CD14-positive monocyte (primary cell): ENCODE results near the gene CTDNEP1. TPM values are rescaled to one million over a fixed set of nuclear protein-coding genes. Genes with fewer than 3 reads are reported as not detected.

Experiments
- DNase-seq, 3 donors: peaks; one replicate each; pipeline ENCODE4 v3.0.0-alpha.2; 2011 to 2022
- H2AFZ ChIP-seq: 2 replicates; pipeline ENCODE4 v1.6.0; 2012; ENCODE audit warnings: mild to moderate bottlenecking, low read depth, low read length, inconsistent platforms; ENCODE audit not compliant: insufficient read depth, poor library complexity, severe bottlenecking
- H3K27ac ChIP-seq, 2 donors: 1 replicate in 1 of 2; 2 replicates in 1 of 2; pipeline ENCODE4 v1.5.1; 2012 to 2013; ENCODE audit warnings: low read length in 2 of 2, control low read depth in 1 of 2, inconsistent platforms in 1 of 2, low read depth in 1 of 2, mild to moderate bottlenecking in 1 of 2
- H3K27me3 ChIP-seq, 2 donors: one replicate each; pipeline versions ENCODE4 v1.6.0 to v1.6.1; 2011 to 2013; ENCODE audit warnings: low read length in 2 of 2; ENCODE audit not compliant: control insufficient read depth in 2 of 2, insufficient read depth in 2 of 2
- H3K36me3 ChIP-seq, 2 donors: replicated peaks in 1 of 2; 1 replicate in 1 of 2; 2 replicates in 1 of 2; pipeline versions ENCODE4 v1.5.1 to v1.6.1; 2012 to 2013; ENCODE audit warnings: low read length in 2 of 2, control low read depth in 1 of 2, inconsistent platforms in 1 of 2, mild to moderate bottlenecking in 1 of 2; ENCODE audit not compliant: insufficient read depth in 2 of 2, control insufficient read depth in 1 of 2
- H3K4me1 ChIP-seq, 2 donors: 1 replicate in 1 of 2; 2 replicates in 1 of 2; pipeline versions ENCODE4 v1.5.1 to v1.6.1; 2012 to 2013; ENCODE audit warnings: low read length in 2 of 2, control low read depth in 1 of 2, inconsistent platforms in 1 of 2, mild to moderate bottlenecking in 1 of 2, moderate library complexity in 1 of 2; ENCODE audit not compliant: insufficient read depth in 2 of 2, control insufficient read depth in 1 of 2
- H3K4me2 ChIP-seq: replicated peaks from 2 replicates; pipeline ENCODE3; 2012; ENCODE audit warnings: low read length, moderate library complexity, mild to moderate bottlenecking; ENCODE audit not compliant: poor library complexity, severe bottlenecking; ENCODE audit errors: extremely low read depth
- H3K4me3 ChIP-seq, 3 experiments: fragments of 200-600 bp in 1 of 3; sonication (generic) in 1 of 3; replicated peaks in 1 of 3; 1 replicate in 2 of 3; 2 replicates in 1 of 3; pipeline ENCODE4 v1.5.1; 2011 to 2013; ENCODE audit warnings: low read length in 3 of 3, mild to moderate bottlenecking in 3 of 3, control low read depth in 2 of 3, low read depth in 2 of 3, inconsistent platforms in 1 of 3, moderate library complexity in 1 of 3
- H3K79me2 ChIP-seq: 2 replicates; pipeline ENCODE4 v1.6.0; 2012; ENCODE audit warnings: mild to moderate bottlenecking, control low read depth, inconsistent platforms, low read length, moderate library complexity; ENCODE audit not compliant: insufficient read depth
- H3K9ac ChIP-seq: 2 replicates; pipeline ENCODE4 v1.6.0; 2017; ENCODE audit warnings: low read length, mild to moderate bottlenecking; ENCODE audit not compliant: insufficient read depth, poor library complexity, severe bottlenecking
- H3K9me3 ChIP-seq, 2 donors: replicated peaks in 1 of 2; 1 replicate in 1 of 2; 2 replicates in 1 of 2; pipeline versions ENCODE4 v1.5.1 to v1.6.1; 2012 to 2013; ENCODE audit warnings: low read length in 2 of 2, control low read depth in 1 of 2; ENCODE audit not compliant: control insufficient read depth in 1 of 2, insufficient read depth in 1 of 2
- H4K20me1 ChIP-seq: 2 replicates; pipeline ENCODE4 v1.6.0; 2012; ENCODE audit warnings: mild to moderate bottlenecking, low read length, control low read depth, moderate library complexity; ENCODE audit not compliant: insufficient read depth
- H3K27ac Mint-ChIP-seq, 7 donors: one replicate each; pipeline ENCODE4 v1.8.0; 2020; ENCODE audit warnings: mild to moderate bottlenecking in 7 of 7, mixed read lengths in 7 of 7, moderate library complexity in 6 of 7, inconsistent platforms in 2 of 7
- H3K27me3 Mint-ChIP-seq, 3 donors: one replicate each; pipeline ENCODE4 v1.8.0; 2021 to 2022; ENCODE audit warnings: low read depth in 3 of 3, mild to moderate bottlenecking in 3 of 3, mixed read lengths in 3 of 3, moderate library complexity in 3 of 3, inconsistent platforms in 1 of 3
- H3K36me3 Mint-ChIP-seq, 2 donors: one replicate each; pipeline ENCODE4 v1.8.0; 2020; ENCODE audit warnings: mixed read lengths in 2 of 2, inconsistent platforms in 1 of 2, mild to moderate bottlenecking in 1 of 2
- H3K4me1 Mint-ChIP-seq: one replicate; pipeline ENCODE4 v1.8.0; 2020; ENCODE audit warnings: mild to moderate bottlenecking, mixed read lengths
- H3K4me3 Mint-ChIP-seq, 2 donors: one replicate each; pipeline ENCODE4 v1.8.0; 2020; ENCODE audit warnings: mild to moderate bottlenecking in 2 of 2, mixed read lengths in 2 of 2, moderate library complexity in 1 of 2
- H3K9me3 Mint-ChIP-seq, 7 donors: one replicate each; pipeline ENCODE4 v1.8.0; 2020 to 2022; ENCODE audit warnings: mixed read lengths in 7 of 7, mild to moderate bottlenecking in 6 of 7, moderate library complexity in 6 of 7, inconsistent platforms in 2 of 7
- WGBS: methylation state at CpG from one replicate; pipeline ENCODE4 v1.1.5; 2013; ENCODE audit warnings: missing lambda C conversion rate; ENCODE audit not compliant: insufficient coverage; 5-methylcytosine and 5-hydroxymethylcytosine counted together
- intact Hi-C, 2 donors: fragments of 100-400 bp; cut with micrococcal nuclease; formaldehyde crosslinking; loops; one replicate each; pipeline versions ENCODE4 v1.15.0 to v1.15.1; 2023
- polyA plus RNA-seq, 3 donors: library from polyadenylated mRNA; depleted of rRNA in 1 of 3; unstranded in 2 of 3; stranded (reverse) in 1 of 3; fragments of 300-500 nt in 2 of 3; fragments of >200 nt in 1 of 3; fragmentation: Illumina TruSeq in 2 of 3; gene quantifications; 1 replicate in 2 of 3; 2 replicates in 1 of 3; pipeline ENCODE4 v1.2.3, GENCODE V29; 2012 to 2021
- TF ChIP-seq, protein P1 (sequence below): fragments of 200-600 bp; IDR thresholded peaks from one replicate; pipeline ENCODE4 v1.8.0; 2022; ENCODE audit warnings: antibody characterized with exemption, mild to moderate bottlenecking

Gene CTDNEP1
- polyA plus RNA-seq, 3 donors, result 29.5 to 198 (median 38.3) TPM

DNA sequence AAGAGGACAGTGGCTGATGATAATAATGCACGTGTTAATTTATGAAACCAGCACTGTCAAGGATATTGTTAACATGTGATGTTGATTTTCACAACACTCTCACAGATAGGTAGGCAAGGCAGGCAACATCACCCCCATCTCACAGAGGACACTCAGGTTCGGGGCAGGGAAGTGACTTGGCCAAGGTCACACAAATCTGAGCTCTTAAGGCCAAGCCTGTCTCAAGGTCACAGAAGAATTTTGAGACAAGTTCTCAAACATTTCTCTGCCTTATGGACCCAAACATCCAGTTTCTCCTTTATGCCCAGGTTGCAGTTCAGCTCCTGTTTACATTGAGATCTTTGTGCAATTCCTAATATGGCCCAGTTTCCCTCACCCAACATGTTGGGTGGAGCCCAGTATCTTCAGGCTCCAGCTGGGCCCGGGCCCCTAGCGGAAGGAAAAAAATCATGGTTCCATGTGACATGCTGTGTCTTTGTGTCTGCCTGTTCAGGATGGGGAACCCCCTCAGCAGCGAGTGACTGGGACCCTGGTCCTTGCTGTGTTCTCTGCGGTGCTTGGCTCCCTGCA is 31.3 kb upstream of the CTDNEP1 start:
- H3K4me3 ChIP-seq, result no peak overlapping the region
- WGBS, result 65% methylated on average over 5 of the region's 6 CpGs
- peak in 1 of 3 donors; percentile 33 for DNase-seq
- no peaks in the 10 kb centered on the region for H4K20me1 ChIP-seq
- no peak overlapping the region for H3K27ac ChIP-seq
- Mint-ChIP-seq H3K27me3 (peaks cover 53 to 85% (median 58%) of the 10 kb centered on the region in 3 donors), H3K27ac (peak overlapping the region in 3 of 7 donors; percentile 8 to 41 (median 35)), H3K9me3 (peaks cover 0 to 15% (median 2%) of the 10 kb centered on the region in 7 donors), H3K4me1 (peaks cover 30% of the 10 kb centered on the region), H3K36me3 (peaks cover 0 to 5% of the 10 kb centered on the region in 2 donors), H3K4me3 (peak overlapping the region in 1 of 2 donors; percentile 82)
- H2AFZ ChIP-seq, result no peak overlapping the region
- H3K9me3 ChIP-seq, result no peaks in the 10 kb centered on the region
- no peaks in the 10 kb centered on the region for H3K36me3 ChIP-seq
- TF ChIP-seq, protein P1, sequence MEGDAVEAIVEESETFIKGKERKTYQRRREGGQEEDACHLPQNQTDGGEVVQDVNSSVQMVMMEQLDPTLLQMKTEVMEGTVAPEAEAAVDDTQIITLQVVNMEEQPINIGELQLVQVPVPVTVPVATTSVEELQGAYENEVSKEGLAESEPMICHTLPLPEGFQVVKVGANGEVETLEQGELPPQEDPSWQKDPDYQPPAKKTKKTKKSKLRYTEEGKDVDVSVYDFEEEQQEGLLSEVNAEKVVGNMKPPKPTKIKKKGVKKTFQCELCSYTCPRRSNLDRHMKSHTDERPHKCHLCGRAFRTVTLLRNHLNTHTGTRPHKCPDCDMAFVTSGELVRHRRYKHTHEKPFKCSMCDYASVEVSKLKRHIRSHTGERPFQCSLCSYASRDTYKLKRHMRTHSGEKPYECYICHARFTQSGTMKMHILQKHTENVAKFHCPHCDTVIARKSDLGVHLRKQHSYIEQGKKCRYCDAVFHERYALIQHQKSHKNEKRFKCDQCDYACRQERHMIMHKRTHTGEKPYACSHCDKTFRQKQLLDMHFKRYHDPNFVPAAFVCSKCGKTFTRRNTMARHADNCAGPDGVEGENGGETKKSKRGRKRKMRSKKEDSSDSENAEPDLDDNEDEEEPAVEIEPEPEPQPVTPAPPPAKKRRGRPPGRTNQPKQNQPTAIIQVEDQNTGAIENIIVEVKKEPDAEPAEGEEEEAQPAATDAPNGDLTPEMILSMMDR, result no peak
- peaks cover 27 to 28% of the 10 kb centered on the region in 2 donors for H3K4me1 ChIP-seq
- no peak overlapping the region for H3K4me2 ChIP-seq
- no peaks in the 10 kb centered on the region for H3K79me2 ChIP-seq
- intact Hi-C loops, result loop anchor here in 1 of 2 donors (5.0 kb wide), 1 partner anchor 59 kb away; no protein-coding TSS in a partner anchor
- no peak overlapping the region for H3K9ac ChIP-seq
- H3K27me3 ChIP-seq, result peaks cover 13 to 54% of the 10 kb centered on the region in 2 donors

DNA sequence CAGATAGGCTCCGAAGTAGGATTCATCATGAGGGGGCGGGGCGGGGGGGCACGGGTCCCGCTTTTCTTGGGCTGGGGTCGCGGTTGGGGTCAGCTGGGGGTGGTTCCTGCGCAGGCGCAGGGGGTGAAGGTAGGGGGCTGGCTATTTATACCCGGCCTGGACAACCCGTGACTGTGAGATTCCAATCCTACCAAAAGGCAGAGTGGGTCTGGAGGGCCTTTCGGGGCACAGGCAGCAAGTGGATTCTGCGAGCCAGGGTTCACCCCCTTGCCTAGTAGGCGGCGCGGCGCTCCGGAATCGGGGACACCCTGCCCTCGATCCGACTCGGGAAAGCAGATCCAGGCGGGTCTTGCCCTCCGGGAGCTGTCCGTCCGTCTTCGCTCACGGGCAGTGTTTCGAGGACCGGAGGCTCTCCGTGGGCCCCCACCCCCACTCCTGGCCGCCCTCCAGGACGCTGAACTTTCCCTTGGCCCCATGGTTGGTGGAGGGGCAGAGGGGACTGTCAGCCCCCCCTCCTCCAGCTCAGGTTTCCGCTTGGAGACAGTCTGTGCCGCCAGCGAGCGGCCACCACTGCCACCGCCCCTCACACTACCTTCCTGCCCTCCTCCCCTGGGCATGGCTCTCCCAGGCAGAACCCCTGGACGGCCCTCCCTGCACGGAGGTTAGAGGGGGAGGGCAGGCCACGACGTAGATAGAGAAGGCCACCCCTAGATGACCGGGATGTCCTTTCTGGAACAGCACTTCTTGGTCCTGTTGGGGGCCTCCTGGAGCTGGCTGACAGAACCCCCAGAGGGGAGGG is 30.6 kb upstream of the CTDNEP1 start:
- under 1% methylated on average over 32 of the region's 43 CpGs for WGBS
- Histone ChIP-seq H2AFZ (peak overlapping the region; percentile 46), H3K27ac (no peak overlapping the region), H3K4me1 (peaks cover 27 to 28% of the 10 kb centered on the region in 2 donors), H4K20me1 (no peaks in the 10 kb centered on the region), H3K4me3 (peak overlapping the region in 2 of 3 experiments; percentile 28 to 72), H3K36me3 (no peaks in the 10 kb centered on the region), H3K4me2 (peak overlapping the region; percentile 78), H3K9ac (no peak overlapping the region), H3K27me3 (peaks cover 13 to 47% of the 10 kb centered on the region in 2 donors), H3K9me3 (no peaks in the 10 kb centered on the region), H3K79me2 (no peaks in the 10 kb centered on the region)
- intact Hi-C loops, result loop anchor here in 1 of 2 donors (5.0 kb wide), 1 partner anchor 60 kb away; no protein-coding TSS in a partner anchor
- no peak for DNase-seq
- peaks cover 51 to 79% (median 55%) of the 10 kb centered on the region in 3 donors for H3K27me3 Mint-ChIP-seq
- H3K9me3 Mint-ChIP-seq, result peaks cover 0 to 15% (median 2%) of the 10 kb centered on the region in 7 donors
- H3K4me3 Mint-ChIP-seq, result peak overlapping the region; percentile 74 to 88
- H3K36me3 Mint-ChIP-seq, result peaks cover 0 to 5% of the 10 kb centered on the region in 2 donors
- H3K27ac Mint-ChIP-seq, result peak overlapping the region in 1 of 7 donors; percentile 8
- TF ChIP-seq, protein P1, result no peak
- H3K4me1 Mint-ChIP-seq, result peaks cover 30% of the 10 kb centered on the region
